ENCODE results near the gene KRT73. TPM values are rescaled to one million over a fixed set of nuclear protein-coding genes. Genes with fewer than 3 reads are reported as not detected.
A peak's percentile ranks its signal among the peaks of the same experiment; 100 is the strongest.

KRT73 gene
- total and polyA plus RNA-seq, 9 of the 15 experiments (the other 6 are each of a cell fraction or from before 2014, with no cell fraction given), result 0.09 to 0.18 (median 0.13) TPM; not detected in 5

DNA sequence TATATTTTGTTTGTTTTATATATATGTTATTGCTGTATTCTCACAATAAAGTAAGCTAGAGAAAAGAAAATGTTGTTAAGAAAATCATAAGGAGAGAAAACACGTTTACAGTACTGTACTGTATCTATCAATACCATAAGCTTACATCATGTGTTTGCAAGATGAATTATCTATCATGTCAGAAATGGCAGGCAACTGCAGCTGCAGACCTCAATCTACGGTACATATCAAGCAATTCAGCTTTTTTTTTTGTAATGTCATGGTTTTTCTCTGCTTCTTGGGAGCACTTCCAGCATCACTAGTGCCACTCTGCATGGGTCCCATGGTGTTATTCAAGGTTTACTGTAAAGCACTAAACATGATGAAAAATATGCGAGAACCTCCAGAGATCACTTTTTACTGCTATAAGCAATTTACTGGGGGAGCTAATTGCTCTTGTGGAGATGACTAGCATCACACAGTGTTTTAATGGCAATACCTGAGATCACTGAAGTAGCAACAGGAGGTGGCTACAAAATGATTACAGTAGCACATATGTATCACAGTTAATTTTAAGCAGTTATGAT, 42.7 kb upstream of the KRT73 start:
- in situ Hi-C loops (cut with MboI), result no loop called here
- CTCF ChIA-PET (ENCODE audit: low intra/inter-chr PET ratio), result no interaction called here
- H3K27me3 ChIP-seq (ENCODE audit: control insufficient read depth in 2 of 2, insufficient read depth in 2 of 2, low read length in 2 of 2), result no peaks in the 10 kb centered on the region
- TF ChIP-seq MAFK (IDR thresholded peaks at IDR 0.05; ENCODE audit: low read length) (peak; percentile 7; the same call in 1 of the 2 replicates), ATF7 (IDR thresholded peaks at IDR 0.05) (peak; percentile 21; the same call in 1 of the 2 replicates), BMI1 (IDR thresholded peaks at IDR 0.05; ENCODE audit: low read length) (no peak), MYC (IDR thresholded peaks at IDR 0.05; ENCODE audit: low read depth, low read length) (no peak), MYC (CRISPR knock-in tag; IDR thresholded peaks at IDR 0.05; ENCODE audit: borderline replicate concordance, low read depth) (no peak), TCF3 (CRISPR knock-in tag; IDR thresholded peaks at IDR 0.05) (peak; percentile 49; the same call in 1 of the 2 replicates), LEF1 (IDR thresholded peaks at IDR 0.05) (peak; percentile 56; the same call in 1 of the 2 replicates), CBFA2T3 (IDR thresholded peaks at IDR 0.05) (peak; percentile 77), SAFB (IDR thresholded peaks at IDR 0.05; ENCODE audit: borderline replicate concordance, low read depth, low read length) (no peak), ETV6 (IDR thresholded peaks at IDR 0.05; ENCODE audit: borderline replicate concordance in 1 of 2, low read depth in 2 of 2, low read length in 1 of 2) (no peak), ETV6 (CRISPR knock-in tag; IDR thresholded peaks at IDR 0.05; ENCODE audit: borderline replicate concordance) (no peak), MAFG (tag; conservative IDR thresholded peaks at IDR 0.05) (peak; percentile 87), TEAD1 (CRISPR knock-in tag; IDR thresholded peaks at IDR 0.05) (0 out of 4 replicates have a peak, but pooled peaks of 1 of the 2 experiments have one; percentile 19), MAFF (IDR thresholded peaks at IDR 0.05; ENCODE audit: low read length) (peak; percentile 42; the same call in 1 of the 2 replicates), RFX1 (IDR thresholded peaks at IDR 0.05) (no peak), FOXM1 (IDR thresholded peaks at IDR 0.05; ENCODE audit: low read depth) (no peak), FOXM1 (CRISPR knock-in tag; IDR thresholded peaks at IDR 0.05; ENCODE audit: low read depth) (no peak), ZSCAN32 (CRISPR knock-in tag; IDR thresholded peaks at IDR 0.05) (no peak), CBFA2T2 (conservative IDR thresholded peaks at IDR 0.05) (peak; percentile 56; the same call in 1 of the 2 replicates), ARID1B (IDR thresholded peaks at IDR 0.05) (peak; percentile 54), MAZ (CRISPR knock-in tag; conservative IDR thresholded peaks at IDR 0.05 in 1 of 2, IDR thresholded peaks at IDR 0.05 in 1 of 2) (no peak), NCOR1 (IDR thresholded peaks at IDR 0.05) (peak; percentile 41)
- TF ChIP-seq, protein P1, sequence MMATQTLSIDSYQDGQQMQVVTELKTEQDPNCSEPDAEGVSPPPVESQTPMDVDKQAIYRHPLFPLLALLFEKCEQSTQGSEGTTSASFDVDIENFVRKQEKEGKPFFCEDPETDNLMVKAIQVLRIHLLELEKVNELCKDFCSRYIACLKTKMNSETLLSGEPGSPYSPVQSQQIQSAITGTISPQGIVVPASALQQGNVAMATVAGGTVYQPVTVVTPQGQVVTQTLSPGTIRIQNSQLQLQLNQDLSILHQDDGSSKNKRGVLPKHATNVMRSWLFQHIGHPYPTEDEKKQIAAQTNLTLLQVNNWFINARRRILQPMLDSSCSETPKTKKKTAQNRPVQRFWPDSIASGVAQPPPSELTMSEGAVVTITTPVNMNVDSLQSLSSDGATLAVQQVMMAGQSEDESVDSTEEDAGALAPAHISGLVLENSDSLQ (IDR thresholded peaks at IDR 0.05), result peak; percentile 63
- TF ChIP-seq, protein P2, sequence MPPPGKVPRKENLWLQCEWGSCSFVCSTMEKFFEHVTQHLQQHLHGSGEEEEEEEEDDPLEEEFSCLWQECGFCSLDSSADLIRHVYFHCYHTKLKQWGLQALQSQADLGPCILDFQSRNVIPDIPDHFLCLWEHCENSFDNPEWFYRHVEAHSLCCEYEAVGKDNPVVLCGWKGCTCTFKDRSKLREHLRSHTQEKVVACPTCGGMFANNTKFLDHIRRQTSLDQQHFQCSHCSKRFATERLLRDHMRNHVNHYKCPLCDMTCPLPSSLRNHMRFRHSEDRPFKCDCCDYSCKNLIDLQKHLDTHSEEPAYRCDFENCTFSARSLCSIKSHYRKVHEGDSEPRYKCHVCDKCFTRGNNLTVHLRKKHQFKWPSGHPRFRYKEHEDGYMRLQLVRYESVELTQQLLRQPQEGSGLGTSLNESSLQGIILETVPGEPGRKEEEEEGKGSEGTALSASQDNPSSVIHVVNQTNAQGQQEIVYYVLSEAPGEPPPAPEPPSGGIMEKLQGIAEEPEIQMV (tag; conservative IDR thresholded peaks at IDR 0.05; ENCODE audit: low read depth), result no peak

More for the DNA sequence above, 42.7 kb upstream of the KRT73 start:
- WGBS (ENCODE audit: insufficient coverage, low coverage, missing lambda C conversion rate), result 30% methylated on average over 3 of the region's 3 CpGs
- no peak overlapping the region for H3K27ac ChIP-seq (ENCODE audit: extremely low read depth, low read depth, low read length)
- no peaks in the 10 kb centered on the region for H3K79me2 ChIP-seq (ENCODE audit: control insufficient read depth, insufficient read depth, low read length)
- H3K9me1 ChIP-seq (ENCODE audit: control insufficient read depth, insufficient read depth, low read length), result peaks cover 2% of the 10 kb centered on the region
- intact Hi-C loops (cut with micrococcal nuclease), result loop anchor here (5.0 kb wide), 1 partner anchor 74 kb away; no protein-coding TSS in a partner anchor
- DNase-seq (ENCODE audit: extremely low read depth in 1 of 4, low spot score in 3 of 4), result peak in 1 of 4 experiments; percentile 39
- no peaks in the 10 kb centered on the region for H4K20me1 ChIP-seq (replicated peaks; ENCODE audit: control insufficient read depth, insufficient read depth, low read length)
- H3K9me3 ChIP-seq (replicated peaks; ENCODE audit: control insufficient read depth, insufficient read depth, low read depth, low read length), result no peaks in the 10 kb centered on the region
- no peak for ATAC-seq
- H3K4me2 ChIP-seq (ENCODE audit: insufficient read depth, low read length), result no peak overlapping the region
- H3K4me1 ChIP-seq (replicated peaks in 1 of 2; ENCODE audit: control insufficient read depth in 2 of 2, insufficient read depth in 2 of 2, low read length in 2 of 2), result peaks cover 40 to 50% of the 10 kb centered on the region in 2 experiments
- no peak for FAIRE-seq
- no TSS peak for BruUV-seq (replicated peaks)
- no peak overlapping the region for H3K4me3 ChIP-seq
- no peak overlapping the region for H3K9ac ChIP-seq (ENCODE audit: insufficient read depth in 1 of 2, low read depth in 2 of 2, low read length in 2 of 2)
- POLR2A ChIA-PET, result interaction anchor here (0.7 to 1.0 kb wide), 3 partner anchors 13 to 25 kb away, joined by 3 to 5 read pairs (median 3); no protein-coding TSS in a partner anchor
- no peak overlapping the region for H2AFZ ChIP-seq (ENCODE audit: low read depth, low read length)
- no peaks in the 10 kb centered on the region for H3K36me3 ChIP-seq (ENCODE audit: control insufficient read depth, insufficient read depth, low read length)
